HEK293 (cell line): ENCODE data around the gene SLF1.

Source experiments
- CTCF ChIA-PET: fragments of 350-600 bp; formaldehyde crosslinking; extraction: SDS; loops from one replicate; lab custom pipeline; 2021; ENCODE audit warnings: antibody characterized with exemption; lab: Yijun Ruan, JAX
- POLR2A ChIA-PET: fragments of 300-600 bp; formaldehyde crosslinking; extraction: SDS; loops from one replicate; lab custom pipeline; 2020; ENCODE audit warnings: antibody characterized with exemption, inconsistent platforms; lab: Yijun Ruan, JAX
- H3K27ac ChIP-seq: fragments of 200-500 bp; sonication (Bioruptor generic); 2 replicates; pipeline ENCODE4 v1.5.1; 2014; ENCODE audit warnings: low read depth, low read length, control low read depth, inconsistent platforms; ENCODE audit errors: extremely low read depth
- H3K36me3 ChIP-seq, 2 experiments: fragments of 200-500 bp in 1 of 2; sonication (Bioruptor generic) in 1 of 2; 1 replicate in 1 of 2; 2 replicates in 1 of 2; pipeline ENCODE4 v1.5.1; 2014 to 2017; ENCODE audit warnings: inconsistent platforms in 2 of 2, low read length in 2 of 2; ENCODE audit not compliant: control insufficient read depth in 2 of 2, insufficient read depth in 1 of 2
- H3K4me1 ChIP-seq: fragments of 200-500 bp; sonication (Bioruptor generic); 2 replicates; pipeline ENCODE4 v1.5.1; 2014; ENCODE audit warnings: mild to moderate bottlenecking, low read length, inconsistent platforms; ENCODE audit not compliant: control insufficient read depth, insufficient read depth
- H3K4me3 ChIP-seq: 2 replicates; pipeline ENCODE4 v1.5.1; 2011; ENCODE audit warnings: low read depth, mild to moderate bottlenecking, control low read depth, low read length, moderate library complexity
- H3K9me3 ChIP-seq: fragments of 200-500 bp; sonication (Bioruptor generic); 2 replicates; pipeline ENCODE4 v1.5.1; 2014; ENCODE audit warnings: low read depth, low read length, inconsistent platforms; ENCODE audit not compliant: control insufficient read depth, insufficient read depth
- ATF2 ChIP-seq: fragments of 450-650 bp; formaldehyde crosslinking; IDR thresholded peaks from 2 replicates; pipeline ENCODE4 v1.5.1; 2016; ENCODE audit warnings: missing biosample characterization, missing genetic modification characterization, low read depth
- EGR2 ChIP-seq: fragments of 450-650 bp; formaldehyde crosslinking; IDR thresholded peaks from 2 replicates; pipeline ENCODE4 v1.5.1; 2016; ENCODE audit warnings: low read depth, missing biosample characterization, missing genetic modification characterization
- REPIN1 ChIP-seq: fragments of 450-650 bp; formaldehyde crosslinking; IDR thresholded peaks from 2 replicates; pipeline ENCODE4 v1.5.1; 2017; ENCODE audit warnings: missing biosample characterization, missing genetic modification characterization, low read depth
- ZBTB20 ChIP-seq: fragments of 450-650 bp; formaldehyde crosslinking; IDR thresholded peaks from 2 replicates; pipeline ENCODE4 v1.5.1; 2016; ENCODE audit warnings: missing biosample characterization, missing genetic modification characterization
- ZFHX2 ChIP-seq: fragments of 450-650 bp; formaldehyde crosslinking; conservative IDR thresholded peaks from 2 replicates; pipeline ENCODE4 v1.5.1; 2016; ENCODE audit warnings: missing biosample characterization, missing genetic modification characterization
- ZNF146 ChIP-seq: fragments of 450-650 bp; formaldehyde crosslinking; IDR thresholded peaks from 2 replicates; pipeline ENCODE4 v1.5.1; 2016; ENCODE audit warnings: missing biosample characterization, missing genetic modification characterization
- ZNF169 ChIP-seq: fragments of 450-650 bp; formaldehyde crosslinking; IDR thresholded peaks from 2 replicates; pipeline ENCODE4 v1.5.1; 2016; ENCODE audit warnings: missing biosample characterization, missing genetic modification characterization
- ZNF488 ChIP-seq: fragments of 450-650 bp; formaldehyde crosslinking; IDR thresholded peaks from 2 replicates; pipeline ENCODE4 v1.5.1; 2016; ENCODE audit warnings: missing biosample characterization, missing genetic modification characterization
- ZNF558 ChIP-seq: fragments of 450-650 bp; formaldehyde crosslinking; IDR thresholded peaks from 2 replicates; pipeline ENCODE4 v1.5.1; 2016; ENCODE audit warnings: missing biosample characterization, missing genetic modification characterization
- ZNF580 ChIP-seq: fragments of 450-650 bp; formaldehyde crosslinking; IDR thresholded peaks from 2 replicates; pipeline ENCODE4 v1.5.1; 2016; ENCODE audit warnings: missing biosample characterization, missing genetic modification characterization
- ZNF621 ChIP-seq: fragments of 450-650 bp; formaldehyde crosslinking; IDR thresholded peaks from 2 replicates; pipeline ENCODE4 v1.5.1; 2017; ENCODE audit warnings: missing biosample characterization, missing genetic modification characterization
- ZNF629 ChIP-seq: fragments of 450-650 bp; formaldehyde crosslinking; IDR thresholded peaks from 2 replicates; pipeline ENCODE4 v1.5.1; 2017; ENCODE audit warnings: missing biosample characterization, missing genetic modification characterization
- ZNF654 ChIP-seq: fragments of 450-650 bp; formaldehyde crosslinking; IDR thresholded peaks from 2 replicates; pipeline ENCODE4 v1.5.1; 2016; ENCODE audit warnings: low read depth, missing biosample characterization, missing genetic modification characterization
- ZNF660 ChIP-seq: fragments of 450-650 bp; IDR thresholded peaks from 2 replicates; pipeline ENCODE4 v1.5.1; 2018; ENCODE audit warnings: missing biosample characterization, mild to moderate bottlenecking, missing genetic modification characterization
- ZNF664 ChIP-seq: fragments of 450-650 bp; formaldehyde crosslinking; IDR thresholded peaks from 2 replicates; pipeline ENCODE4 v1.5.1; 2016; ENCODE audit warnings: missing biosample characterization, missing genetic modification characterization
- ZNF792 ChIP-seq: fragments of 450-650 bp; formaldehyde crosslinking; IDR thresholded peaks from 2 replicates; pipeline ENCODE4 v1.5.1; 2016; ENCODE audit warnings: missing biosample characterization, missing genetic modification characterization

The SLF1 gene

GRCh38 chr5:94613583-94613982 is 4.9 kb upstream of the SLF1 start:
- no peaks in the 10 kb centered on the region for H3K9me3 ChIP-seq
- H3K4me3 ChIP-seq: no peak overlapping the region
- peaks cover 9% of the 10 kb centered on the region; the same call in 1 of the 2 replicates for H3K4me1 ChIP-seq
- ChIA-PET POLR2A (no interaction called here), CTCF (interaction anchor here (0.6 to 3.8 kb wide), 4 partner anchors 24 to 124 kb away, joined by 4 to 21 read pairs (median 4); no protein-coding TSS in a partner anchor)
- 0 out of 2 replicates have a peak, but pooled peaks have one; percentile 26 for TF ChIP-seq ZNF660 (tag by site-specific recombination)
- no peak for TF ChIP-seq ZNF146 (tag by site-specific recombination)
- peak; percentile 51 for TF ChIP-seq ZNF654
- no peak overlapping the region for H3K27ac ChIP-seq
- H3K36me3 ChIP-seq: no peaks in the 10 kb centered on the region

GRCh38 chr5:94614156-94614805 is 4.2 kb upstream of the SLF1 start:
- H3K4me1 ChIP-seq: peaks cover 9% of the 10 kb centered on the region; the same call in 1 of the 2 replicates
- CTCF ChIA-PET: interaction anchor here (0.6 to 3.8 kb wide), 2 partner anchors 20 to 123 kb away, joined by 3 to 21 read pairs; no protein-coding TSS in a partner anchor
- H3K4me3 ChIP-seq: no peak overlapping the region
- TF ChIP-seq ZNF621 (tag by site-specific recombination) (no peak), ZNF580 (tag by site-specific recombination) (no peak), ZBTB20 (tag by site-specific recombination) (no peak), REPIN1 (tag by site-specific recombination) (no peak), ZNF792 (no peak), ZNF488 (tag by site-specific recombination) (no peak)
- TF ChIP-seq, all 188 proteins: peak for 0
- Histone ChIP-seq H3K36me3 (no peaks in the 10 kb centered on the region), H3K27ac (no peak overlapping the region), H3K9me3 (no peaks in the 10 kb centered on the region)
- POLR2A ChIA-PET: no interaction called here

GRCh38 chr5:94615862-94616261 is 2.6 kb upstream of the SLF1 start:
- TF ChIP-seq ZNF629 (tag by site-specific recombination) (peak; percentile 22; the same call in 1 of the 2 replicates), ZNF664 (tag by site-specific recombination) (peak; percentile 92), ZFHX2 (tag by site-specific recombination) (0 out of 2 replicates have a peak, but pooled peaks have one; percentile 32), ZNF558 (tag by site-specific recombination) (no peak), ZNF169 (tag by site-specific recombination) (no peak), EGR2 (tag by site-specific recombination) (0 out of 2 replicates have a peak, but pooled peaks have one; percentile 14), ATF2 (tag by site-specific recombination) (no peak)
- Histone ChIP-seq H3K9me3 (no peaks in the 10 kb centered on the region), H3K36me3 (no peaks in the 10 kb centered on the region), H3K27ac (no peak overlapping the region), H3K4me1 (peaks cover 12% of the 10 kb centered on the region; the same call in 1 of the 2 replicates), H3K4me3 (no peak overlapping the region)
- POLR2A ChIA-PET: no interaction called here
- CTCF ChIA-PET: interaction anchor here (3.8 kb wide), 1 partner anchor 122 kb away, joined by 21 read pairs; no protein-coding TSS in a partner anchor
